ENCODE measurements around the gene COL6A5. TPM values are rescaled to one million over a fixed set of nuclear protein-coding genes. Genes with fewer than 3 reads are reported as not detected.

Gene COL6A5, protein sequence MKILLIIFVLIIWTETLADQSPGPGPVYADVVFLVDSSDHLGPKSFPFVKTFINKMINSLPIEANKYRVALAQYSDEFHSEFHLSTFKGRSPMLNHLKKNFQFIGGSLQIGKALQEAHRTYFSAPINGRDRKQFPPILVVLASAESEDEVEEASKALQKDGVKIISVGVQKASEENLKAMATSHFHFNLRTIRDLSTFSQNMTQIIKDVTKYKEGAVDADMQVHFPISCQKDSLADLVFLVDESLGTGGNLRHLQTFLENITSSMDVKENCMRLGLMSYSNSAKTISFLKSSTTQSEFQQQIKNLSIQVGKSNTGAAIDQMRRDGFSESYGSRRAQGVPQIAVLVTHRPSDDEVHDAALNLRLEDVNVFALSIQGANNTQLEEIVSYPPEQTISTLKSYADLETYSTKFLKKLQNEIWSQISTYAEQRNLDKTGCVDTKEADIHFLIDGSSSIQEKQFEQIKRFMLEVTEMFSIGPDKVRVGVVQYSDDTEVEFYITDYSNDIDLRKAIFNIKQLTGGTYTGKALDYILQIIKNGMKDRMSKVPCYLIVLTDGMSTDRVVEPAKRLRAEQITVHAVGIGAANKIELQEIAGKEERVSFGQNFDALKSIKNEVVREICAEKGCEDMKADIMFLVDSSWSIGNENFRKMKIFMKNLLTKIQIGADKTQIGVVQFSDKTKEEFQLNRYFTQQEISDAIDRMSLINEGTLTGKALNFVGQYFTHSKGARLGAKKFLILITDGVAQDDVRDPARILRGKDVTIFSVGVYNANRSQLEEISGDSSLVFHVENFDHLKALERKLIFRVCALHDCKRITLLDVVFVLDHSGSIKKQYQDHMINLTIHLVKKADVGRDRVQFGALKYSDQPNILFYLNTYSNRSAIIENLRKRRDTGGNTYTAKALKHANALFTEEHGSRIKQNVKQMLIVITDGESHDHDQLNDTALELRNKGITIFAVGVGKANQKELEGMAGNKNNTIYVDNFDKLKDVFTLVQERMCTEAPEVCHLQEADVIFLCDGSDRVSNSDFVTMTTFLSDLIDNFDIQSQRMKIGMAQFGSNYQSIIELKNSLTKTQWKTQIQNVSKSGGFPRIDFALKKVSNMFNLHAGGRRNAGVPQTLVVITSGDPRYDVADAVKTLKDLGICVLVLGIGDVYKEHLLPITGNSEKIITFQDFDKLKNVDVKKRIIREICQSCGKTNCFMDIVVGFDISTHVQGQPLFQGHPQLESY (N-terminal part only)
- total RNA-seq (0.09 TPM), polyA plus RNA-seq (ENCODE audit: insufficient read depth in 1 of 8, insufficient read length in 8 of 8, low replicate concordance in 1 of 8) (under 1 TPM; 0.03 to 0.26 (median 0.07) TPM)
- long read RNA-seq, donor 1, result 0 reads
- long read RNA-seq, donor 2, result 0 reads
- long read RNA-seq, donor 3, result 0 reads
- long read RNA-seq, donor 4, result 0 reads
- long read RNA-seq, donor 5, result 0 reads
- long read RNA-seq, donor 6, result 0 reads
- long read RNA-seq, donor 7, result 0 reads
- long read RNA-seq, donor 8, result 0 reads
- long read RNA-seq, donor 9, result 0 reads
- long read RNA-seq, donor 10, result 0 reads
- long read RNA-seq, donor 11, result 0 reads

DNA sequence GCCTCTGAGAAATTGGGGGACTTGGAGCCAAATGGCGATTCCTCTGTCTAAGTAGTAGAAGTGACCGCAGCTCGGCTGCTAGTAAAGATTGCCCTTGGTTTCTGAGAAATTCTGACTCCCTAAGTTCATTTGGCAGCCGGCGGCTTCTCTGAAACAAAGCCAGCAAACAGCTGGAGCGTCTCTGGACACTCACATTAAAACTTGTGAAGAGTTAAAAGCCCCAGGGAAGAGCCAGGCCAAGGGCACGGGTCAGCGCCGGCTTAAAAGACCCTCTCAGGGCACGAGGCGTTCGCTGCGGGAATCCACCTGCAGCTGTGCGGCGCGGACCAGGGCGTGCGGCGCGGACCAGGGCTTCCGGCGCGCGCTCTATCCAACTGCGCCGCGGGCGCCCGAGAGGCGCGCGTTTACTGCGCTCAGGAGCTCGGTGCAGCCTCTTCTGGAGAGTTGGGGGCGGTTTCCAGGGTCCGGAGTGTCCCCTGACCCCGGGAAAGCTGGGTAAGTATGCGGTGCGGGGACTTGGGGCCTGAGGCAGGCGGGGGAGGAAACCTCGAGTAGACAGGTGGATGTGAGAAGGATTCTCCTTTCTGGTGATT lies at the start of gene COL6A5:
COL6A5 (plus strand) TSS at position 186 of the 593 bp plus-strand sequence. CDS start 27,967 bp downstream, outside the sequence.
- Histone ChIP-seq H3K9me3 (replicated peaks; ENCODE audit: control insufficient read depth, low read depth, low read length) (no peaks in the 10 kb centered on the region), H3K4me3 (ENCODE audit: low read length) (peak within 1 kb of the TSS; percentile 4), H3K27ac (ENCODE audit: low read length) (no peak within 1 kb of the TSS), H3K4me1 (ENCODE audit: control insufficient read depth, insufficient read depth, low read length) (peaks cover 7% of the 10 kb centered on the region), H3K27me3 (ENCODE audit: control insufficient read depth, insufficient read depth, low read length) (peaks cover 12% of the 10 kb centered on the region), H3K36me3 (ENCODE audit: control insufficient read depth, insufficient read depth, low read length) (no peaks in the 10 kb centered on the region)
- under 1% methylated on average over 37 of the region's 41 CpGs for WGBS (ENCODE audit: insufficient coverage)
- peak; percentile 37 for DNase-seq

DNA sequence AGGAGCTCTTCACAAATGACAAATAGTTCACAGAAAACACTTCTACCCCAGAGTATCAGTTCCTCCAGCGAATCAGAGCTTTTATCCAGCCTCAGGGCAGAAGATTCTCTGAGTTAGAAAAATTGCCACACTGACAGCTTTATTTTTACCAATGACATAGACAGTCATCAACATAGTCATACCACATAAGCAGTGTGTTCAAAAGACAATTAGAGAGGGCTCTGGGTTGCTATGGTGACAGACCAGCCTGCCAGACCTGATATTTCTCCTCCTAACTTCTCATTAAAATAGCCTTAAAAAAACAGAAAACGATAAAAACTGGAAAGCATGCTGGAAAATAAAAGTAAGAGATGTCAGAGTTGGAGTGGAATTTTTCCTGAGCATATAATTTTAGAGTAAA lies 45.9 kb upstream of the COL6A5 start:
- H3K36me3 ChIP-seq (ENCODE audit: control insufficient read depth, insufficient read depth, low read length), result no peaks in the 10 kb centered on the region
- no peaks in the 10 kb centered on the region for H3K4me1 ChIP-seq (ENCODE audit: control insufficient read depth, insufficient read depth, low read length)
- no CpG with 5 or more reads among the region's 2 CpGs for WGBS (ENCODE audit: insufficient coverage)
- no peaks in the 10 kb centered on the region for H3K9me3 ChIP-seq (replicated peaks; ENCODE audit: control insufficient read depth, low read depth, low read length)
- peak; percentile 33 for DNase-seq
- no peak overlapping the region for H3K27ac ChIP-seq (ENCODE audit: low read length)
- H3K27me3 ChIP-seq (ENCODE audit: control insufficient read depth, insufficient read depth, low read length), result no peaks in the 10 kb centered on the region
- H3K4me3 ChIP-seq (ENCODE audit: low read length), result no peak overlapping the region

DNA sequence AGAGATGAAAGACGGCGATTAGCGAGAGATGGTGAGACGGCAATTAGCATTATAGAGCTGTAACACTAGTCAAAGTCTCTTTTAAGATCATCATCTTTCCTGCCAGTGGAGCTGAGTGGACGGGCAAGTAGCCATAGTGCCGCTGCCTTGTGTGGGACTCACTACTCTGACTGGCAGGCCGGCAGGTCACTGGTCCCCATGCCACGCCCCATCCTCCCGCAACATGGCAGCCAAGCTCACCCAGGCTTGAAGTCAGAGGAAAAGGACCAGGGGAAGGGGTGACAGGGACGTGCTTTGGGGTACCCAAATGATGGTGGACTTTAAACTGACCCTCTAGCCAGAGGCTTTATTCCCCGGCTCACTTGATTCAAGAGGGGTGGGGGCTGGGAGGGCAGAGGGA lies 44.6 kb upstream of the COL6A5 start:
- no peaks in the 10 kb centered on the region for H3K9me3 ChIP-seq (replicated peaks; ENCODE audit: control insufficient read depth, low read depth, low read length)
- no peaks in the 10 kb centered on the region for H3K36me3 ChIP-seq (ENCODE audit: control insufficient read depth, insufficient read depth, low read length)
- no peaks in the 10 kb centered on the region for H3K4me1 ChIP-seq (ENCODE audit: control insufficient read depth, insufficient read depth, low read length)
- H3K4me3 ChIP-seq (ENCODE audit: low read length), result no peak overlapping the region
- 90% methylated on average over 11 of the region's 11 CpGs for WGBS (ENCODE audit: insufficient coverage)
- no peaks in the 10 kb centered on the region for H3K27me3 ChIP-seq (ENCODE audit: control insufficient read depth, insufficient read depth, low read length)
- no peak for DNase-seq
- no peak overlapping the region for H3K27ac ChIP-seq (ENCODE audit: low read length)

DNA sequence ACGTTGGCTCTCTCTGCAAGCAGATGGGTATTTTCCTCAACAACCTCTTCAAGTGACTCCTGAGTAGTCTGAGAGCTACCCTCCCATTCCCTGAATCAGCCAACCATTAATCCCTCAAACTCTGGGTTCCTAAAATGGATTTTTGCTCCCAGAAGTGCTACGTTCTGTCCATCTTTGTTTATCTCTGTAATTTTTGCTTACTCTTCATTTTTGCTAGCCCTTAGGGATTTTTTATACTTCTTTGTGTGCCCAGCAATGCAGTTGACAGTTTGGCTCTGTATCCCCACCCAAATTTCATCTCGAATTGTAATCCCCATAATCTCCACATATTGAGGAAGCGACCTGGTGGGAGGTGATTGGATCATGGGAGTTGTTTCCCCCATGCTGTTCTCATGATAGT lies 35.4 kb upstream of the COL6A5 start:
- Histone ChIP-seq H3K4me1 (ENCODE audit: control insufficient read depth, insufficient read depth, low read length) (no peaks in the 10 kb centered on the region), H3K4me3 (ENCODE audit: low read length) (no peak overlapping the region), H3K36me3 (ENCODE audit: control insufficient read depth, insufficient read depth, low read length) (no peaks in the 10 kb centered on the region), H3K27me3 (ENCODE audit: control insufficient read depth, insufficient read depth, low read length) (no peaks in the 10 kb centered on the region), H3K27ac (ENCODE audit: low read length) (no peak overlapping the region), H3K9me3 (replicated peaks; ENCODE audit: control insufficient read depth, low read depth, low read length) (no peaks in the 10 kb centered on the region)
- 72% methylated on average over 2 of the region's 4 CpGs for WGBS (ENCODE audit: insufficient coverage)
- DNase-seq, result no peak

DNA sequence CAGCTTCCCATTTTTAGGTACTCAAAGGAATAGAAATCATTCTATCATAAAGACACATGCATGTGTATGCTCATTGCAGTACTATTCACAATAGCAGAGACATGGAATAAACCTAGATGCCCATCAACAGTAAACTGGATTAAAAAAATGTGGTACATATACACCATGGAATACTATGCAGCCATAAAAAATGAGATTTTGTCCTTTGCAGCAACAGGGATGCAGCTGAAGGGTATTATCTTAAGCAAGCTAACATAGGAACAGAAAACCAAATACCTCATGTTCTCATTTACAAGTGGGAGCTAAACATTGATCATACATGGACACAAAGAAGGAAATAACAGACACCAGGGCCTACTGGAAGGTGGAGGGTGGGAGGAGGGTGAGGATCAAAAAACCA lies 33.1 kb upstream of the COL6A5 start:
- Histone ChIP-seq H3K27me3 (ENCODE audit: control insufficient read depth, insufficient read depth, low read length) (no peaks in the 10 kb centered on the region), H3K27ac (ENCODE audit: low read length) (no peak overlapping the region), H3K4me3 (ENCODE audit: low read length) (no peak overlapping the region), H3K4me1 (ENCODE audit: control insufficient read depth, insufficient read depth, low read length) (no peaks in the 10 kb centered on the region), H3K36me3 (ENCODE audit: control insufficient read depth, insufficient read depth, low read length) (no peaks in the 10 kb centered on the region), H3K9me3 (replicated peaks; ENCODE audit: control insufficient read depth, low read depth, low read length) (no peaks in the 10 kb centered on the region)
- DNase-seq, result no peak

DNA sequence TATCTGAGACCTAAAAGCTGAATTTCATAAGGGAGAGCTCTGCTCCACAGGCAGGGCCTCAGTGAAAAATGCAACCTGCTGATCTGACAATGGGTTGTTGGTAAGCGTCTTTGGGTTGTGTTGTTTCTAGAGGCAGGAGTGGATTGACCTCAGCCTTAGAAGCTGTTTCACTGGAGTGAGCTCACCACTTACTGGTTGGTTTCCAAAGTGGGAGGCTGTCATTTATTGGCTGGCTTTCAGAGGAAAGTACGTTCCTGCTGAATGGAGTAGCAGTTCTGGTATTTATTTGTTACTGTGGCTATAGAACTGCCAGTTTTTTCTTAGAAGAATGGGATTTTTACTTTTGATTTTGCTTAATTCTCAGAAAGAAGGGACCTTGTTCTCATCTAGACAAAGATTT lies 29.3 kb upstream of the COL6A5 start:
- no peaks in the 10 kb centered on the region for H3K4me1 ChIP-seq (ENCODE audit: control insufficient read depth, insufficient read depth, low read length)
- no peak overlapping the region for H3K4me3 ChIP-seq (ENCODE audit: low read length)
- no peak overlapping the region for H3K27ac ChIP-seq (ENCODE audit: low read length)
- H3K9me3 ChIP-seq (replicated peaks; ENCODE audit: control insufficient read depth, low read depth, low read length), result no peaks in the 10 kb centered on the region
- 22% methylated on average over 2 of the region's 2 CpGs for WGBS (ENCODE audit: insufficient coverage)
- H3K36me3 ChIP-seq (ENCODE audit: control insufficient read depth, insufficient read depth, low read length), result no peaks in the 10 kb centered on the region
- peak; percentile 92 for DNase-seq
- no peaks in the 10 kb centered on the region for H3K27me3 ChIP-seq (ENCODE audit: control insufficient read depth, insufficient read depth, low read length)

DNA sequence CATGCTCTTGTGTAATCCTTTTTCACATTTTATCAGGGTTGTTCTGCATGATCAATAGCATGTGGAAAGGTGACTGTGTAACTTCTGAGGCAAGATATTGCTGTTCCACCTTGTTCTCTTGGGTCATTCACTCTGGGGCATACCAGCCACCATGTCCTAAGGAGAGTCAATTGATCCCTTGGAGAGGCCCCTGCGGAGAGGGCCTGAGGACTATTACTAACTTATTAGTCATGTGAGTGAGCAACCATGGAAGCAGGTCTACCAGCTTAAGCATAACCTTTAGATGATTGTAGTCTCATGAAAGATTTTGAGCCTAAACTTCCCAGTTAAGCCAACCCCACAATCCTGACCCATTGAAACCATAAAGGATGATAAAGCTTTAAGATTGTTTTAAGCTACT lies 22.0 kb upstream of the COL6A5 start:
- DNase-seq, result no peak
- Histone ChIP-seq H3K4me1 (ENCODE audit: control insufficient read depth, insufficient read depth, low read length) (no peaks in the 10 kb centered on the region), H3K27me3 (ENCODE audit: control insufficient read depth, insufficient read depth, low read length) (no peaks in the 10 kb centered on the region), H3K4me3 (ENCODE audit: low read length) (no peak overlapping the region), H3K36me3 (ENCODE audit: control insufficient read depth, insufficient read depth, low read length) (no peaks in the 10 kb centered on the region), H3K27ac (ENCODE audit: low read length) (no peak overlapping the region), H3K9me3 (replicated peaks; ENCODE audit: control insufficient read depth, low read depth, low read length) (peaks cover 2% of the 10 kb centered on the region)
- no CpG with 5 or more reads among the region's 1 CpG for WGBS (ENCODE audit: insufficient coverage)

DNA sequence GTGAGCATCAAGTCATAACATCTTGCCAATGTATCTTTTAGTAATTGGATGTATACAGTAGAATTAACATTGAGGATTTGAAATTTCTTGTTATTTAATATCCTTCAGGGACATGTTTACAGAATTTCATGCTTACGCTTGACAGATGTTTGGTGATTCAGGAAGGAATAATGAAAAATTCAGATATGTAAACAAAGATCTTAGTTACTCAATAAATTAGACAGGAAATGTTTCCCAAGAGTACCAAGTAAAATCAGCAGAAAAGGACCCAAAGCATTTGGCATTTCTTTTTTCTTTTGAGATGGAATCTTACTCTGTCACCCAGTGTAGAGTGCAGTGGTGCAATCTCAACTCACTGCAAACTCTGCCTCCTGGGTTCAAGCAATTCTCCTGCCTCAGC lies 4.7 kb upstream of the COL6A5 start:
- no peak for DNase-seq
- Histone ChIP-seq H3K27me3 (ENCODE audit: control insufficient read depth, insufficient read depth, low read length) (peaks cover 7% of the 10 kb centered on the region), H3K27ac (ENCODE audit: low read length) (no peak overlapping the region), H3K9me3 (replicated peaks; ENCODE audit: control insufficient read depth, low read depth, low read length) (no peaks in the 10 kb centered on the region), H3K4me1 (ENCODE audit: control insufficient read depth, insufficient read depth, low read length) (peaks cover 6% of the 10 kb centered on the region), H3K4me3 (ENCODE audit: low read length) (no peak overlapping the region), H3K36me3 (ENCODE audit: control insufficient read depth, insufficient read depth, low read length) (no peaks in the 10 kb centered on the region)
- WGBS (ENCODE audit: insufficient coverage), result no CpG with 5 or more reads among the region's 1 CpG

DNA sequence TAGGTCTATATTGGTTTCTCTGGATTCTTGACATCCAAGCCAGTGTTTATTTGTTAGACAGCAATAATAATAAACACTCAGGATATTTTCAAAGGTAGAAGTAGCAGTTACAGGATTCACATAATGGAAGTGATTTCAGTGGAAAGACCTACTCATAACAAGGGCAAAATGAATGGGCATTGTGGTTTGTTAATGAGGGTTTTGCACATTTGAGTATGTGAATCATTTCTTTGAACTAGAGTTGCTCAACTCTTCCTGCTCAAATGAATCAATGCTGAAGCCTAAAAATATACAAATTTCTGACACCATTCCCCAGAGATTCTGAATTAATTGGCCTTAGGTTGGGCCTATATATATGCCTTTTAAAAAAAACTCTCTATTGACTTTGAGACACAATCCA lies 4.1 kb upstream of the COL6A5 start:
- peaks cover 7% of the 10 kb centered on the region for H3K4me1 ChIP-seq (ENCODE audit: control insufficient read depth, insufficient read depth, low read length)
- no peak overlapping the region for H3K4me3 ChIP-seq (ENCODE audit: low read length)
- H3K27ac ChIP-seq (ENCODE audit: low read length), result no peak overlapping the region
- no peaks in the 10 kb centered on the region for H3K9me3 ChIP-seq (replicated peaks; ENCODE audit: control insufficient read depth, low read depth, low read length)
- H3K27me3 ChIP-seq (ENCODE audit: control insufficient read depth, insufficient read depth, low read length), result peaks cover 12% of the 10 kb centered on the region
- H3K36me3 ChIP-seq (ENCODE audit: control insufficient read depth, insufficient read depth, low read length), result no peaks in the 10 kb centered on the region
- DNase-seq, result no peak

Measured in muscle of leg (tissue), 16 donors.